DND-41 (cell line): Measurements from ENCODE around the gene SAP30L.

Experiments used
- EZH2 ChIP-seq: IDR thresholded peaks from 3 replicates; pipeline ENCODE4 v1.6.1; 2012; ENCODE audit warnings: borderline replicate concordance, low read depth, mild to moderate bottlenecking, moderate library complexity, low read length, inconsistent platforms; ENCODE audit not compliant: severe bottlenecking
- TF ChIP-seq, protein P1 (sequence below): IDR thresholded peaks from 2 replicates; pipeline ENCODE4 v1.5.1; 2012; ENCODE audit warnings: borderline replicate concordance, low read length, moderate library complexity, mild to moderate bottlenecking; ENCODE audit not compliant: poor library complexity, severe bottlenecking; ENCODE audit errors: extremely low read depth

DNA sequence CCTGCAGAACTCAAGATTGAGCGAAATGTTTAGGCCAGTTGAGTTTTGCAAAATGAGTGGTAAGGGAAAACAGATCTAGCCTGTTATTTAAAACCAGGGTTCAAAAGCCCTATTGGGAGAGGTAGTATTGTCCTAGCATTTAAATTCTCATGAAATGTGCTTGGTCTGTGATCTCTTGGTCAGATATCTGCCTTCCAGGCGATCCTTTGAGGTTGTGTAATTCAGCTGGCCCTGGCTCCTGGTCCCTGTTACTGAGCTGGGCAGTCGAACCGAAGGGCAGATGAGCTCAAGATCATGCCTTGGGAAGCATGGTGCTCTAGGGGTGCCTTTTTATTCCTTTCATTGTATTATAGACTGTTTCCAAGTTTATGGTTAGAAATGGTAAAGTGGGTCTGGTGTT lies 14.4 kb downstream of the SAP30L start:
- TF ChIP-seq, protein P1, sequence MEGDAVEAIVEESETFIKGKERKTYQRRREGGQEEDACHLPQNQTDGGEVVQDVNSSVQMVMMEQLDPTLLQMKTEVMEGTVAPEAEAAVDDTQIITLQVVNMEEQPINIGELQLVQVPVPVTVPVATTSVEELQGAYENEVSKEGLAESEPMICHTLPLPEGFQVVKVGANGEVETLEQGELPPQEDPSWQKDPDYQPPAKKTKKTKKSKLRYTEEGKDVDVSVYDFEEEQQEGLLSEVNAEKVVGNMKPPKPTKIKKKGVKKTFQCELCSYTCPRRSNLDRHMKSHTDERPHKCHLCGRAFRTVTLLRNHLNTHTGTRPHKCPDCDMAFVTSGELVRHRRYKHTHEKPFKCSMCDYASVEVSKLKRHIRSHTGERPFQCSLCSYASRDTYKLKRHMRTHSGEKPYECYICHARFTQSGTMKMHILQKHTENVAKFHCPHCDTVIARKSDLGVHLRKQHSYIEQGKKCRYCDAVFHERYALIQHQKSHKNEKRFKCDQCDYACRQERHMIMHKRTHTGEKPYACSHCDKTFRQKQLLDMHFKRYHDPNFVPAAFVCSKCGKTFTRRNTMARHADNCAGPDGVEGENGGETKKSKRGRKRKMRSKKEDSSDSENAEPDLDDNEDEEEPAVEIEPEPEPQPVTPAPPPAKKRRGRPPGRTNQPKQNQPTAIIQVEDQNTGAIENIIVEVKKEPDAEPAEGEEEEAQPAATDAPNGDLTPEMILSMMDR = no peak
- no peak for TF ChIP-seq EZH2
